Limb (tissue), 2 donors: Measurements from ENCODE around the gene SLC35G6.
"Not testable (repeated sequence)": the region's sequence is repeated elsewhere in the genome, so short reads cannot be mapped to it uniquely, and the experiment has no call there.

ENCODE experiments used
- DNase-seq, 2 donors: peaks; one replicate each; pipeline ENCODE4 v3.0.0-alpha.2; 2016; ENCODE audit errors: extremely low spot score in 2 of 2

The SLC35G6 gene

DNA sequence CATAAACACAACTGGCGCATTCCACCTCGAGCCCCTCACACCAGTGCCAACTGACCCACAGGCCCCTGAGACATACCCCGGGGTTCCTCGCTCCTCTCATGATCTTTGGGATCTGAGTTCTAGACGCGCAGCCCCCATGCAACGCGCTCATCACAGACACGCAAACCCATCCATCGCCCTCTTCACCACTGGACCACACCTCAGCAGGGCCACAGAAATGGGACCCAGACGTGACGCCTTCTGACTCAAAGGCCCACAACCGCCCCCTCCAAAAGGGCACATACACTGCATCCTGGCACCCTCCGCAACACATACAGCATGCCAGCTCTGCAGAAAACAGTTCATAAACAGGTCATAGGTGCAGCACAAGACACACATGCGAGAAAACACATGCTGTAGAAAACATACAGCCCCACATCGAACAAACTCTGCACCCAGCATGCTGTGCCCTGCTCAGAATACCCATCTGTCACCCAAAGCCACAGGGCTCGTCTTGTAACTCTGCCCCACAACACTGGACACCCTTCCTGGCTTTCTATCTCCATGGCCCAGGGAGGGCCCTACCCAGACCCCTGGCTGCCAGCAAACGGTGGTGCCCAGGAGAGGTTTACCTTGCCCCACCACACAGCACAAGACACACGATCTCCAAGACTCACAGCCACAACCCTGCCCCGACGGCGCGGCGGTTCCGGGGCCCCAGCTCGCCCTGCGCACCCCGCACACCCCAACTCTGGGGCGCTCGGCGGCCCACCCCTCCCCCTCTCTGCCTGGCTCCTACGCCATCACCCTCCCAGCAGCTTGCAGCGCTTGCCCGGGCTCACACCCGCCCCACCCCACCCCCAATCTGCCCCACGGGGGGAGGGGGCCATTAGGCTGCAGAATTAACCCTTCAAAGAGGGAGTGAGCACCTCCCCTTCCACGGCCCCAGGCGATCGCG lies 2.7 kb upstream of the SLC35G6 start:
- peak; percentile 21 to 80 for DNase-seq

DNA sequence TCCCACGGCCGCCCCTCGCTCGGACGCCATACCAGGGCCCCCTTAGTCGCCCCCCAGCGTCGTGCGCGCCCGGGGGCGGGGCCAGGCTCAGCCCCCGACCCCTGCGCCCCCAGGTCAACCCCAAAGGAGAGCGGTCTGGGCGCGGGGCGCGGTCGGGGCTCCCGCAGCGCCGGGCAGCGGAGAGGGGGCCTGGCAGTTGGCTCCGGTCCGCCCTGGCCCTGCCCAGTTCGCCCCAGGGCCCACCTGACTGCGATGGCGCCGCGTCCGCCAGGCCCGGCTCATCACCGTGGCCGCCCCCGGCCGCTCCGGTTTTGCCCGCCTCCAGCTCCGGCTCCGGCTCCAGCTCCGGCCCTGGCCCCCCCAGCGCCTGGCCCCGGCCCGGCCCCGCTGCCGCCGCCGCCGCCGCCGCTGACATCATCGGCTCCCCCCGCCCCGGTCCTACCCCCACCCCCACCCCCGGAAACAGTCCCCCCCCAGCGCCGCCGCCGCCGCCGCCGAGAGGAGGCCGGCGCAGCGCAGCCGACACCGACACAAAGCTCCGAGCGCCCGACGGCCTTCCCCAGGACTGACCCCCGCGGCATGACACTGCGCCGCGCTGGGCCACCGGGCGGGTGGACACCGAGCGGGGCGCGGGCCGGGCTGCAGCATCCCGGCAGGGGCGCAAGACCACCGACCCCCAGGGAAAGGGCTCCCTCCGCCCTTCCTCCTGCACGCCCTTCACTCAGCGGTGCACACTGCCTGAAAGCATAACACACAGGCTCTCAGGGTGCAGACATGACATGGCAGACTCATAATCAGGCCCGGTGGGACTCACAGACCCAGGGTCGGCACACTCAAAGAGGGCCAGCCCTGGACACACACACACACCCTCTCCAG lies 1.8 kb upstream of the SLC35G6 start, which contains the start of gene ZBTB4:
Gene ZBTB4 (minus strand): TSS at position 419 of the 876 bp plus-strand sequence. CDS start 12,830 bp downstream, outside the sequence.
- peak in 1 of 2 donors; percentile 85 for DNase-seq

DNA sequence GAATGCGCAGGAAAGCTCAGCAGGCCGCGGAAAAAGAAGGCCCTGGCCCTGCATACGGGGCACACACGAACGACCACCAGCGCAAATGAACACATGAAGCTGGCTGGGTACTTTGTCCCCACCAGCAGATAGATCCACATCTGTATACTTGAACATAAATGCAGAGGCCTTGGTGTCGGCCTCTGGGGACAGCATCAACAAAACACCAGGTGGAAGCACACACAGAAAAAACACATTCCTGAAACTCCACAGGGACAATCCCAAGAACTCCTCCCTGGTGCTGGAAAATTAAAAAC lies 1.2 kb upstream of the SLC35G6 start:
- no peak for DNase-seq

DNA sequence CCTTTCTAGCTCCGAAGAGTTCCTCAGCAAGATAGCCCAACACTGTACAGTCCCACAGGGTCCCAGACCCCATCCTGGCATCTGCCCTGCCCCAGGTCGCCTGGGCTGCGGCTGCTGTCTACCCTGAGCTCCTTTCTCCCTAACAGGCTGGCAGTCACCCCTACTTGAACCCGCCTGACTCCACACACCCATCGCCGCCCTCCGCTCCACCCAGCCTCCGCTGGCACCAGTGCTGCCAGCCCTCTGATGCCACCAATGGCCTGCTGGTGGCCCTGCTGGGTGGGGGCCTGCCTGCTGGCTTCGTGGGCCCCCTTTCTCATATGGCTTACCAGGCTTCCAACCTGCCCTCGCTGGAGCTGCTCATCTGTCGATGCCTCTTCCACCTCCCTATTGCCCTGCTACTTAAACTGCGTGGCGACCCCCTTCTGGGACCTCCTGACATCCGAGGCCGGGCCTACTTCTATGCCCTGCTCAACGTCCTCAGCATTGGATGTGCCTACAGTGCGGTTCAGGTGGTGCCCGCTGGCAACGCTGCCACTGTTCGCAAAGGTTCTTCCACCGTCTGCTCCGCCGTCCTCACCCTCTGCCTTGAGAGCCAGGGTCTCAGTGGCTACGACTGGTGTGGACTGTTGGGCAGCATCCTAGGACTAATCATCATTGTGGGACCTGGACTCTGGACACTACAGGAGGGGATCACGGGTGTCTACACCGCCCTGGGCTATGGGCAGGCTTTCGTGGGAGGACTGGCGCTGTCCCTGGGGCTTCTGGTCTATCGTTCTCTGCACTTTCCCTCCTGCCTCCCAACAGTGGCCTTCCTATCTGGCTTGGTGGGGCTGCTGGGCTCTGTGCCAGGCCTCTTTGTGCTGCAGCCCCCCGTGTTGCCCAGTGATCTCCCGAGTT lies 846 bp downstream of the SLC35G6 start:
- not testable (repeated sequence) for DNase-seq

DNA sequence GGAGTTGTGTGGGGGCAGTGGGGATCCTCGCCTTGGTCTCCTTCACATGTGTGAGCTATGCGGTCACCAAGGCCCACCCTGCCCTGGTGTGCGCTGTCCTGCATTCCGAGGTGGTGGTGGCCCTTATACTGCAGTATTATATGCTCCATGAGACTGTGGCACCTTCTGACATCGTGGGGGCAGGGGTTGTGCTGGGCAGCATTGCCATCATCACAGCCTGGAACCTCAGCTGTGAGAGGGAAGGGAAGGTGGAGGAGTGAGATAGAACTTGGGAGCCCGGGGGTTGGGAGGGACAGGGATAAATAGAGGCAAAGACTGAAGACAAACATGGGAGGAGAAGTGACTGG lies 1.5 kb downstream of the SLC35G6 start:
- DNase-seq, result not testable (repeated sequence)

DNA sequence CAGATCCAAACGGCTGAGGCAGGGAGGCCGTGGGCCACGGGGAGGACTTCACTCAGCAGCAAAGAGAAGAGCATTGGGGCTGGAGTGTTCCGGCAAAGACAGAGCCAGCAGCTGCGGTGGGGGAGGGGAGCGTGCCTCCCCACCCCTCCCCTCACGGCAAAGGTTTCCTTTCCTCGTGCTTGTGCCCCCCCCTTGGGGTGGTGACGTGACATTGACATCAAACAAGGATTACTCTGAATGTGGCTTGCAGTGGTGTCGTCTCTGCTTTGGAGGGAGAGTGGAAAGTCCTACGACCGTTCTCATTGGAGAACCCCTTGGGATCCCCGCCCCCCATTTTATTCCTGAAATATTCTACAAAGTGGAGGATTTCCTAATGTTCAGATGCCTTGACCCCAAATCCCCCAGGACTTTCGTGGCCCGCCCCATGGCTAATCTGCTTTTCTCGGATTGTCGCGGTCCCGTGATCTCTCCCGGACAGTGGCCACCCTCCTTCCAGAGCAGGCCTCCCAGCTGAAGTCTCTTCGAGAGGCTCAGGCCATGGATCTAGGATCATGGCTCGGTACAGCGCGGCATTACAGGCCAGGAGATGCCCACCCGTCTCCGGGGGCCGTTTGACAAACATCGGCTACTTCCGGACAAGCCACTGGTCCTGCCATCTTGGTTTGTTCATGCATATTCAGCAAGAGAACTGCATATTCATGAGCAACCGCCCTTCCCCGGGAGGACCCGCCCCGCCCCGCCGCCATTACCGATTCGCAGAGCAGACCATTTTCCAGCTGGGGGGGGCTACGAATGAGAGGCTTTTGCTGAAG lies 2.2 kb downstream of the SLC35G6 start:
- peak; percentile 93 to 97 for DNase-seq

DNA sequence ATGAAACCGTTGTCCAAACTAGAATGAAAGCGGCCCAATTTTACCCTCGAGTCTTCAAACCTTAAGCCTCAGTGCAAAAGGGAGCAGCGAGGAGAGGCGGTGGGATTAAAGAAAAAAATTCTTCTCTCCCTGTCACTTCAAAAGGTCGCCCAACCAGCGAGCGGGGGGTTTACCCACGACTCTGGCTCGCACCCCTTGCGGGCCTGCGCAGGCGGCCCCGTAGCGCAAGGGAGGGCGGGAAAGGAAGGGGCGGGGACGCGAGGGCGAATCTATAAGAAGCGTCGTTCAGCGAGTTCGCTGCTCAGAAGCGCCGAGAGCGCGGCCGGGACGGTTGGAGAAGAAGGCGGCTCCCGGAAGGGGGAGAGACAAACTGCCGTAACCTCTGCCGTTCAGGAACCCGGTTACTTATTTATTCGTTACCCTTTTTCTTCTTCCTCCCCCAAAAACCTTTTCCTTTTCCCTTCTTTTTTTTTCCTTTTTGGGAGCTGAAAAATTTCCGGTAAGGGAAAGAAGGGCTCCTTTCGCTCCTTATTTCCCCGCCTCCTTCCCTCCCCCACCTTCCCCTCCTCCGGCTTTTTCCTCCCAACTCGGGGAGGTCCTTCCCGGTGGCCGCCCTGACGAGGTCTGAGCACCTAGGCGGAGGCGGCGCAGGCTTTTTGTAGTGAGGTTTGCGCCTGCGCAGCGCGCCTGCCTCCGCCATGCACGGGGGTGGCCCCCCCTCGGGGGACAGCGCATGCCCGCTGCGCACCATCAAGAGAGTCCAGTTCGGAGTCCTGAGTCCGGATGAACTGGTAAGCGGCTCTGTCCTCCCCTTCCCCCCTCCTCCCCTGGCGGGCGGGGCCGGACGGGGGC lies 3.0 kb downstream of the SLC35G6 start, which contains the start of gene POLR2A:
Gene POLR2A (plus strand): TSS at position 300 of the 852 bp plus-strand sequence.
- peak; percentile 96 to 99 for DNase-seq

DNA sequence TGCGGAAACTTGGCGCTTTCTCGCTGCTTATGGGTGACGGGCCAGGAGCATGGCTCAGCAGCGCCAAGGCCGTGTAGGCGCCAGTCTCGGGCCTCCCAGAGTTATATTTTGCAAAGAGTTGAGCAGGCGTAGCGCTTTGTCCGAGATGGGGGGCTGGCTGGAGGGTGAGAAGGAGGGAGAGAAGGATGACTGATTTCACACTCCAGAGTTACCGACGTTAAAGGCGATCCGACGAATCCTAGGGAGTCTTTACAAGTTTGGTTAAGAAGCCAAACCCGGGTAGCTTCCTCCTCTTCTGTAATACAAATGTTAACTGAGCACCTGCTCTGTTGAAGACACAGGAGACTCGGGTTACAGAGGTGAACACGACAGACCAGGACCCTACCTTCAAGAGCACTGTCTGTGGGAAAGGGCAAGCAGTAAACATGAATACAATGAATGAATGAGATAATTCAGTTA lies 3.7 kb downstream of the SLC35G6 start:
- no peak for DNase-seq

DNA sequence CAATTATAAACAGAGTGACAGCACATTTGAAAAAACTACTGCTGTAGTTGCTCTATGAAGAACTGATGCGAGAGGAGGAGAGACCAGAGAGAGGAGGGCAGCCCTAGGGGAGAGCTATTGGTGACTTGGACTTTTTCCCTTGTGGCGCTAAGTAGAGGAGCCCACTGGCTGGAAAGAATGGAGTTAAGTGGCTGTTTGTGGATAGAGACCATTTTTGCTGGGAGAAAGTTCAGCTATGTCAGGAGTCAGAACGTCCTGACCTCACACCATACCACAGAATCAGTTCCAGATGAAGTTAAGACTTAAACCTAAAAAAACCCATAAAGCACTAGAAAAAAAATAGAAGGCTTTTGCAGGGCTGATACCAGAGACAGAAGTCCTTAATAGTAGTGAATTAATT lies 4.9 kb downstream of the SLC35G6 start:
- no peak for DNase-seq

DNA sequence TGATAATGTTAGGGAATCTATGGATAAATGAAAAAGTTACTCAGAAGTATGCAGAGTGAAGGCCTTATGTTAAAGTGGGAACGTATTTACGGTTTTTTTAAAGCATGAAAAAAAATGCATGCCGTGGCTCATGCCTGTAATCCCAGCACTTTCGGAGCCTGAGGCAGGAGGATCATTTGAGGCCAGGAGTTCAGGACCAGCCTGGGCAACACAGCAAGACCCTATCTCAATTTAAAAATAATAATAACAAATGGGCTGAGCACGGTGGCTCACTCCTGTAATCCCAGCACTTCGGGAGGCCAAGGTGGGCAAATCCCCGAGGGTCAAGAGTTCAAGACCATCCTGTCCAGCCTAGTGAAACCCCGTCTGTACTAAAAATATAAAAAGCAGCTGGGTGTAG lies 8.9 kb downstream of the SLC35G6 start:
- DNase-seq, result no peak

DNA sequence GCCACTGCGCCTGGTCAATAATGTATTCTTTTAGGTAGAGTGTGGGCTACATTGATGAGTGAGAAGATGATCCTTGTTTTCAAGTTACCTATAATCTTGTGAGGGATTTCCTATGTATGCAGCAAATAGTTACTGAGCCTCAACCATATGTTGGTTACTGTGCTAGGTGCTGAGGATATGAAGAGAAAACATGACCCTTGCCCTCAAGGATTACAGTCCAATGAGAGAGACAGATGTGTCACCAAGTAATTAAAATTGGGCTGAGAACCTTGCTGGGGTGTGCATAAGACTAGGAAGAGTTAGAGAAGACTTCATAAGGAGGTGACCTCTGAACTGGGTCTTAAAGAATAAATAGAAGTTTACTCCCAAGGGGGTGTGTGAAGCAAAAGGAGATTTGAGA lies 10.3 kb downstream of the SLC35G6 start:
- DNase-seq, result no peak

DNA sequence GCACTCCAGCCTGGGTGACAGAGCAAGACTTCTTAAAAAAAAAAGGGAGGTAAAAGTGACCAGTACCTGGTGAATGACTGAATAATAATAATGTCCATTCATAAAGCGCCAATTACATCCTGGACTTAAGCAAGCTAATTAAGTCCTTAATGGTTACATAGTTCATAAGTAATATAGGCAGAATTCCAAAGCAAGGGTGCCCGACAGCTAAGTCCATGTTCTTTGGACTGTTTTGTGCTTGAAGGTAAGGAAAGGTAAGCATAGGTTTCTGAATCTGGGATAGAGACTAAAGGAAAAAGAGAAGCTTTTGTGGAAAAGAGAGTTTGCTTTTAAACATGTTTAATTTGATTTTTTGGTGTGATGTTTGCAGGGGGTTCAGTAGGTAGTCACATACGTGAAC lies 12.7 kb downstream of the SLC35G6 start:
- no peak for DNase-seq

DNA sequence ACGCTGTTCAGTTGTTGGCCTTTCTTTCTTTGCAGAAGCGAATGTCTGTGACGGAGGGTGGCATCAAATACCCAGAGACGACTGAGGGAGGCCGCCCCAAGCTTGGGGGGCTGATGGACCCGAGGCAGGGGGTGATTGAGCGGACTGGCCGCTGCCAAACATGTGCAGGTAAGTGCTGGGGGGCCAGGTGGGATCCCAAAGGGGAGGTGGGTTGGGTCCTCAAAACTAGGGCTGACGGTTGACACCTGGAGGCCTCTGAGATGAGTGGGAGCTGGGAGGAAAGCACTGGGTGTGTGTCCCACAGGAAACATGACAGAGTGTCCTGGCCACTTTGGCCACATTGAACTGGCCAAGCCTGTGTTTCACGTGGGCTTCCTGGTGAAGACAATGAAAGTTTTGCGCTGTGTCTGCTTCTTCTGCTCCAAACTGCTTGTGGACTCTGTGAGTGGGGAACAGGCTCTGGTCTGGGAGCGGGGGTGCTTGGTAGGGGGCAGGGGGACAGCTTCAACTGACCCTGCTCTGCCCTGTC lies 14.7 kb downstream of the SLC35G6 start:
- DNase-seq, result no peak

DNA sequence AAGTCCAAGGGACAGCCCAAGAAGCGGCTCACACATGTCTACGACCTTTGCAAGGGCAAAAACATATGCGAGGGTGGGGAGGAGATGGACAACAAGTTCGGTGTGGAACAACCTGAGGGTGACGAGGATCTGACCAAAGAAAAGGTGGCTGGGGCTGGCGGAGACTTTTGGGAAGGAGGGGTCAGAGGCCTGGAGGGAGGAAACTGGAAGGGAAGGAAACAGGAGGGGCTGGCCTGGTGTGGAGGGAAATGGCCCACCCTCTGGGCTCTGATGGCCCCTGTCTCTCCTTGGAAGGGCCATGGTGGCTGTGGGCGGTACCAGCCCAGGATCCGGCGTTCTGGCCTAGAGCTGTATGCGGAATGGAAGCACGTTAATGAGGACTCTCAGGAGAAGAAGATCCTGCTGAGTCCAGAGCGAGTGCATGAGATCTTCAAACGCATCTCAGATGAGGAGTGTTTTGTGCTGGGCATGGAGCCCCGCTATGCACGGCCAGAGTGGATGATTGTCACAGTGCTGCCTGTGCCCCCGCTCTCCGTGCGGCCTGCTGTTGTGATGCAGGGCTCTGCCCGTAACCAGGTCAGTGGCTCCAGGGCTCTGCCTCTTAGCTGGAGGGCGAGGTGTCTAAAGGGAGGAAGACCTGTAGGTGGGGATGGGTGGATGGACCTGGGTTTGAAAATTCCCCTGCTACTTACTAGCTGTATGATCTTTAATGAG lies 15.4 kb downstream of the SLC35G6 start:
- no peak for DNase-seq

DNA sequence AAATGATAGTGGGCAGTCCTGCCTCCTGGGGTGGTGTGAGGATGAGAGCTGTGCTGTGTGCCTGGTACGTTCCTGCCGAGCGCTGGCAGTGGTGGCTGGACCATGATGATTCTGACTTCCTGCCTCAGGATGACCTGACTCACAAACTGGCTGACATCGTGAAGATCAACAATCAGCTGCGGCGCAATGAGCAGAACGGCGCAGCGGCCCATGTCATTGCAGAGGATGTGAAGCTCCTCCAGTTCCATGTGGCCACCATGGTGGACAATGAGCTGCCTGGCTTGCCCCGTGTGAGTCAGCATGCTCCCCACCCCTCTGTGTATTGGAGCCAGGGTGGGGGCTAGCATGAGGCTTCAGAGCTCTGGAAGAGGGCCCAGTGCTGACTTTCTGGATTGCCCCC lies 16.0 kb downstream of the SLC35G6 start:
- no peak for DNase-seq

DNA sequence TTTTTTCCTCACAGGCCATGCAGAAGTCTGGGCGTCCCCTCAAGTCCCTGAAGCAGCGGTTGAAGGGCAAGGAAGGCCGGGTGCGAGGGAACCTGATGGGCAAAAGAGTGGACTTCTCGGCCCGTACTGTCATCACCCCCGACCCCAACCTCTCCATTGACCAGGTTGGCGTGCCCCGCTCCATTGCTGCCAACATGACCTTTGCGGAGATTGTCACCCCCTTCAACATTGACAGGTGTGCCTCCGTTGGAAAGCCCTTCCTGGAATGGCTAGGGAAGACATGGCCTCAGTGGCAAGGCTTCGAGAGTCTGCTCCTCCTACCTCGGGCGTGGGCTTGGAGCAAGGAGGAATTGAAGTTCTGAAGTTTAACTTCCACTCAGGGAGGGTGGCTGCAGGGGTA lies 16.4 kb downstream of the SLC35G6 start:
- DNase-seq, result no peak

DNA sequence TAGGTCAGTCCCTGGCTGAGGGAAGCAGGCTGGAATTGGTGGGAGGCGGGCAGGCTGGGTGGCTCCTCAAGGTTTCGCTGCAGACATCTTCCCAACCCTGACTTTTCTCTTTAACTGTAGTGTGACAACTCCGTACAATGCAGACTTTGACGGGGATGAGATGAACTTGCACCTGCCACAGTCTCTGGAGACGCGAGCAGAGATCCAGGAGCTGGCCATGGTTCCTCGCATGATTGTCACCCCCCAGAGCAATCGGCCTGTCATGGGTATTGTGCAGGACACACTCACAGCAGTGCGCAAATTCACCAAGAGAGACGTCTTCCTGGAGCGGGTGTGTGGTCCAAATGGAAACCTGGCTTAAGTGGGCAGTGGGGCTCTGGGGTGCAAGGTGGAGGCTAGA lies 17.9 kb downstream of the SLC35G6 start:
- DNase-seq, result no peak

DNA sequence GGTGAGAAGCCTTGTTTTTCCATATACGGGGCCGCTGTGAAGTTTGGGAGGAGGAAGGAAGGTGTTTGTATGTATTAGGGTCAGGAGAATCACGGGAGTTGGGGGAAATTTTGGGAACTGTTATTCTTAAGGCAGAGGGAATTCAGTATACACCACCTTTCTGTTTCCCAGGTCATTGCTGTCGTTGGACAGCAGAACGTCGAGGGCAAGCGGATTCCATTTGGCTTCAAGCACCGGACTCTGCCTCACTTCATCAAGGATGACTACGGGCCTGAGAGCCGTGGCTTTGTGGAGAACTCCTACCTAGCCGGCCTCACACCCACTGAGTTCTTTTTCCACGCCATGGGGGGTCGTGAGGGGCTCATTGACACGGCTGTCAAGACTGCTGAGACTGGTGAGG lies 20.5 kb downstream of the SLC35G6 start:
- no peak for DNase-seq
